ENCODE results near the gene WIPF2. TPM values are rescaled to one million over a fixed set of nuclear protein-coding genes. Genes with fewer than 3 reads are reported as not detected.

WIPF2 gene
- total and polyA plus RNA-seq, 2 experiments from 2014 or later, result 9.2 TPM

GRCh38 chr17:40253565-40253964 lies 34.5 kb downstream of the WIPF2 start (continued):
- no peak for TF ChIP-seq ZNF462 (CRISPR knock-in tag; IDR thresholded peaks at IDR 0.05)
- no peak for TF ChIP-seq REST (IDR thresholded peaks at IDR 0.05; ENCODE audit: unreplicated experiment)
- TF ChIP-seq ETS1 (IDR thresholded peaks at IDR 0.05), result no peak
- no peak for TF ChIP-seq CREB1 (CRISPR knock-in tag; IDR thresholded peaks at IDR 0.05; ENCODE audit: low read depth)
- no peak for TF ChIP-seq JUNB (IDR thresholded peaks at IDR 0.05; ENCODE audit: unreplicated experiment)
- TF ChIP-seq ZNF114 (CRISPR knock-in tag; IDR thresholded peaks at IDR 0.05), result no peak
- TF ChIP-seq EZH2phosphoT487 (IDR thresholded peaks at IDR 0.05; ENCODE audit: unreplicated experiment), result no peak
- TF ChIP-seq CTCF (conservative IDR thresholded peaks at IDR 0.05; ENCODE audit: low read depth in 2 of 2), result no peak
- no peak for TF ChIP-seq STAT1 (IDR thresholded peaks at IDR 0.05; ENCODE audit: unreplicated experiment)
